CD14-positive monocyte (primary cell): Measurements from ENCODE around the gene UNC5CL. TPM values are rescaled to one million over a fixed set of nuclear protein-coding genes. Genes with fewer than 3 reads are reported as not detected.

Source experiments
- DNase-seq, 3 donors: peaks; one replicate each; pipeline ENCODE4 v3.0.0-alpha.2; 2011 to 2022
- H2AFZ ChIP-seq: 2 replicates; pipeline ENCODE4 v1.6.0; 2012; ENCODE audit warnings: mild to moderate bottlenecking, low read depth, low read length, inconsistent platforms; ENCODE audit not compliant: insufficient read depth, poor library complexity, severe bottlenecking
- H3K27ac ChIP-seq, 2 donors: 1 replicate in 1 of 2; 2 replicates in 1 of 2; pipeline ENCODE4 v1.5.1; 2012 to 2013; ENCODE audit warnings: low read length in 2 of 2, control low read depth in 1 of 2, inconsistent platforms in 1 of 2, low read depth in 1 of 2, mild to moderate bottlenecking in 1 of 2
- H3K27me3 ChIP-seq, 2 donors: one replicate each; pipeline versions ENCODE4 v1.6.0 to v1.6.1; 2011 to 2013; ENCODE audit warnings: low read length in 2 of 2; ENCODE audit not compliant: control insufficient read depth in 2 of 2, insufficient read depth in 2 of 2
- H3K36me3 ChIP-seq, 2 donors: replicated peaks in 1 of 2; 1 replicate in 1 of 2; 2 replicates in 1 of 2; pipeline versions ENCODE4 v1.5.1 to v1.6.1; 2012 to 2013; ENCODE audit warnings: low read length in 2 of 2, control low read depth in 1 of 2, inconsistent platforms in 1 of 2, mild to moderate bottlenecking in 1 of 2; ENCODE audit not compliant: insufficient read depth in 2 of 2, control insufficient read depth in 1 of 2
- H3K4me1 ChIP-seq, 2 donors: 1 replicate in 1 of 2; 2 replicates in 1 of 2; pipeline versions ENCODE4 v1.5.1 to v1.6.1; 2012 to 2013; ENCODE audit warnings: low read length in 2 of 2, control low read depth in 1 of 2, inconsistent platforms in 1 of 2, mild to moderate bottlenecking in 1 of 2, moderate library complexity in 1 of 2; ENCODE audit not compliant: insufficient read depth in 2 of 2, control insufficient read depth in 1 of 2
- H3K4me2 ChIP-seq: replicated peaks from 2 replicates; pipeline ENCODE3; 2012; ENCODE audit warnings: low read length, moderate library complexity, mild to moderate bottlenecking; ENCODE audit not compliant: poor library complexity, severe bottlenecking; ENCODE audit errors: extremely low read depth
- H3K4me3 ChIP-seq, 3 experiments: fragments of 200-600 bp in 1 of 3; sonication (generic) in 1 of 3; replicated peaks in 1 of 3; 1 replicate in 2 of 3; 2 replicates in 1 of 3; pipeline ENCODE4 v1.5.1; 2011 to 2013; ENCODE audit warnings: low read length in 3 of 3, mild to moderate bottlenecking in 3 of 3, control low read depth in 2 of 3, low read depth in 2 of 3, inconsistent platforms in 1 of 3, moderate library complexity in 1 of 3
- H3K79me2 ChIP-seq: 2 replicates; pipeline ENCODE4 v1.6.0; 2012; ENCODE audit warnings: mild to moderate bottlenecking, control low read depth, inconsistent platforms, low read length, moderate library complexity; ENCODE audit not compliant: insufficient read depth
- H3K9ac ChIP-seq: 2 replicates; pipeline ENCODE4 v1.6.0; 2017; ENCODE audit warnings: low read length, mild to moderate bottlenecking; ENCODE audit not compliant: insufficient read depth, poor library complexity, severe bottlenecking
- H3K9me3 ChIP-seq, 2 donors: replicated peaks in 1 of 2; 1 replicate in 1 of 2; 2 replicates in 1 of 2; pipeline versions ENCODE4 v1.5.1 to v1.6.1; 2012 to 2013; ENCODE audit warnings: low read length in 2 of 2, control low read depth in 1 of 2; ENCODE audit not compliant: control insufficient read depth in 1 of 2, insufficient read depth in 1 of 2
- H4K20me1 ChIP-seq: 2 replicates; pipeline ENCODE4 v1.6.0; 2012; ENCODE audit warnings: mild to moderate bottlenecking, low read length, control low read depth, moderate library complexity; ENCODE audit not compliant: insufficient read depth
- H3K27ac Mint-ChIP-seq, 7 donors: one replicate each; pipeline ENCODE4 v1.8.0; 2020; ENCODE audit warnings: mild to moderate bottlenecking in 7 of 7, mixed read lengths in 7 of 7, moderate library complexity in 6 of 7, inconsistent platforms in 2 of 7
- H3K27me3 Mint-ChIP-seq, 3 donors: one replicate each; pipeline ENCODE4 v1.8.0; 2021 to 2022; ENCODE audit warnings: low read depth in 3 of 3, mild to moderate bottlenecking in 3 of 3, mixed read lengths in 3 of 3, moderate library complexity in 3 of 3, inconsistent platforms in 1 of 3
- H3K36me3 Mint-ChIP-seq, 2 donors: one replicate each; pipeline ENCODE4 v1.8.0; 2020; ENCODE audit warnings: mixed read lengths in 2 of 2, inconsistent platforms in 1 of 2, mild to moderate bottlenecking in 1 of 2
- H3K4me1 Mint-ChIP-seq: one replicate; pipeline ENCODE4 v1.8.0; 2020; ENCODE audit warnings: mild to moderate bottlenecking, mixed read lengths
- H3K4me3 Mint-ChIP-seq, 2 donors: one replicate each; pipeline ENCODE4 v1.8.0; 2020; ENCODE audit warnings: mild to moderate bottlenecking in 2 of 2, mixed read lengths in 2 of 2, moderate library complexity in 1 of 2
- H3K9me3 Mint-ChIP-seq, 7 donors: one replicate each; pipeline ENCODE4 v1.8.0; 2020 to 2022; ENCODE audit warnings: mixed read lengths in 7 of 7, mild to moderate bottlenecking in 6 of 7, moderate library complexity in 6 of 7, inconsistent platforms in 2 of 7
- WGBS: methylation state at CpG from one replicate; pipeline ENCODE4 v1.1.5; 2013; ENCODE audit warnings: missing lambda C conversion rate; ENCODE audit not compliant: insufficient coverage; 5-methylcytosine and 5-hydroxymethylcytosine counted together
- intact Hi-C, 2 donors: fragments of 100-400 bp; cut with micrococcal nuclease; formaldehyde crosslinking; loops; one replicate each; pipeline versions ENCODE4 v1.15.0 to v1.15.1; 2023
- polyA plus RNA-seq, 3 donors: library from polyadenylated mRNA; depleted of rRNA in 1 of 3; unstranded in 2 of 3; stranded (reverse) in 1 of 3; fragments of 300-500 nt in 2 of 3; fragments of >200 nt in 1 of 3; fragmentation: Illumina TruSeq in 2 of 3; gene quantifications; 1 replicate in 2 of 3; 2 replicates in 1 of 3; pipeline ENCODE4 v1.2.3, GENCODE V29; 2012 to 2021
- TF ChIP-seq, protein P1 (sequence below): fragments of 200-600 bp; IDR thresholded peaks from one replicate; pipeline ENCODE4 v1.8.0; 2022; ENCODE audit warnings: antibody characterized with exemption, mild to moderate bottlenecking

UNC5CL gene
- polyA plus RNA-seq, 3 donors = 0.09 to 2.3 TPM; not detected in 1

DNA sequence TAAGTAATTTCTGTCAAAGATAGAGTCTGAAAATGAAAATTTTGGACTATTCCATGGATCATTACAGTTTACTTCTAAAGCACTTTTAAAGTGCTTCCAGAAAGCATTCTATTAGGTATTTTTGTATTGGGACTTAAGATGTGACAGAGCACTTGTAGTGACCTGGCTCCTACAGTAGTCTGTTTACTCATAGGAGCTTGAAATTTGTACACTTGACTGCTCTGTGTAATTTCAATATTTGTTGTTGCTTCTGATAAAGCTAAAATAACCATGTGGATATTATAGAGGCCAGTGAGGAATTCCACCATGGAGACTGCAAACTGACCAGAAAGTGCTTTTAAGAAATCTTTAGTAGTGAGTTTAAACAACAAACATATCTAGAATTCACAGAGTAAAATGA is 44.1 kb upstream of the UNC5CL start:
- Histone ChIP-seq H3K4me3 (no peak overlapping the region), H3K4me1 (peaks cover 8 to 9% of the 10 kb centered on the region in 2 donors), H3K36me3 (peaks cover 82 to 100% of the 10 kb centered on the region in 2 donors), H3K27me3 (no peaks in the 10 kb centered on the region), H3K9ac (no peak overlapping the region), H3K79me2 (peaks cover 55% of the 10 kb centered on the region), H3K27ac (no peak overlapping the region), H3K4me2 (no peak overlapping the region), H2AFZ (no peak overlapping the region), H4K20me1 (peaks cover 39% of the 10 kb centered on the region), H3K9me3 (no peaks in the 10 kb centered on the region)
- no peaks in the 10 kb centered on the region for H3K9me3 Mint-ChIP-seq
- H3K27me3 Mint-ChIP-seq = no peaks in the 10 kb centered on the region
- no peak for DNase-seq
- peaks cover 9% of the 10 kb centered on the region for H3K4me1 Mint-ChIP-seq
- H3K27ac Mint-ChIP-seq = no peak overlapping the region
- H3K4me3 Mint-ChIP-seq = no peak overlapping the region
- TF ChIP-seq, protein P1, sequence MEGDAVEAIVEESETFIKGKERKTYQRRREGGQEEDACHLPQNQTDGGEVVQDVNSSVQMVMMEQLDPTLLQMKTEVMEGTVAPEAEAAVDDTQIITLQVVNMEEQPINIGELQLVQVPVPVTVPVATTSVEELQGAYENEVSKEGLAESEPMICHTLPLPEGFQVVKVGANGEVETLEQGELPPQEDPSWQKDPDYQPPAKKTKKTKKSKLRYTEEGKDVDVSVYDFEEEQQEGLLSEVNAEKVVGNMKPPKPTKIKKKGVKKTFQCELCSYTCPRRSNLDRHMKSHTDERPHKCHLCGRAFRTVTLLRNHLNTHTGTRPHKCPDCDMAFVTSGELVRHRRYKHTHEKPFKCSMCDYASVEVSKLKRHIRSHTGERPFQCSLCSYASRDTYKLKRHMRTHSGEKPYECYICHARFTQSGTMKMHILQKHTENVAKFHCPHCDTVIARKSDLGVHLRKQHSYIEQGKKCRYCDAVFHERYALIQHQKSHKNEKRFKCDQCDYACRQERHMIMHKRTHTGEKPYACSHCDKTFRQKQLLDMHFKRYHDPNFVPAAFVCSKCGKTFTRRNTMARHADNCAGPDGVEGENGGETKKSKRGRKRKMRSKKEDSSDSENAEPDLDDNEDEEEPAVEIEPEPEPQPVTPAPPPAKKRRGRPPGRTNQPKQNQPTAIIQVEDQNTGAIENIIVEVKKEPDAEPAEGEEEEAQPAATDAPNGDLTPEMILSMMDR = no peak
- intact Hi-C loops = no loop called here
- peaks cover 76 to 86% of the 10 kb centered on the region in 2 donors for H3K36me3 Mint-ChIP-seq

DNA sequence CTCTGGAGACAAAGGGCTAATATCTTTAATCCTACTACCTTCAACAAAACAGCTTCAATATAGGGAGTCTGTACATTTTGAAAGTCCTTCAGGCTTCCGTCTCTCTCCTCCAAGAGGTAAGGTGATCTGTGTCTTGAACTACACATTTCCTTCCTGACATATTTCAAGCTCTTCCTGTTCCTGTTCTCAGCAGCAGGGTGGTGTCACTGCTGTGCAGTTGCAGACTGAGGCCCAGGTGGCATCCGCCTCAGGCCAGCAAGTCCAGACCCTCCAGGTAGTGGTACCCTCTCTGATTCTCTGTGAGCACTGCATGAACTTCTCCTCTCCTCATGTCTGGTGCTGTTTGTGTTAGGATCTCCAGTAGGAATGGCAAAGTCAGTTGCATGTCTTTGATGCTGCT is 41.6 kb upstream of the UNC5CL start:
- Histone ChIP-seq H3K79me2 (peaks cover 66% of the 10 kb centered on the region), H3K4me1 (peaks cover 8 to 9% of the 10 kb centered on the region in 2 donors), H3K9me3 (no peaks in the 10 kb centered on the region), H3K27me3 (no peaks in the 10 kb centered on the region), H4K20me1 (peaks cover 53% of the 10 kb centered on the region), H3K4me2 (no peak overlapping the region), H2AFZ (no peak overlapping the region), H3K4me3 (no peak overlapping the region), H3K36me3 (peaks cover 58 to 77% of the 10 kb centered on the region in 2 donors), H3K27ac (peak overlapping the region in 1 of 2 donors; percentile 66), H3K9ac (peak overlapping the region; percentile 9)
- Mint-ChIP-seq H3K27ac (peak overlapping the region in 5 of 7 donors; percentile 8 to 79 (median 64)), H3K27me3 (no peaks in the 10 kb centered on the region), H3K36me3 (peaks cover 62 to 64% of the 10 kb centered on the region in 2 donors), H3K9me3 (no peaks in the 10 kb centered on the region), H3K4me3 (no peak overlapping the region), H3K4me1 (peaks cover 15% of the 10 kb centered on the region)
- no CpG with 5 or more reads among the region's 2 CpGs for WGBS
- intact Hi-C loops = no loop called here
- TF ChIP-seq, protein P1 = no peak
- DNase-seq = no peak
